CD4-positive, alpha-beta T cell treated with Interleukin-21 for 1 hour (primary cell): ENCODE results near the gene KRTAP4-12.
"Not testable (repeated sequence)": the region's sequence is repeated elsewhere in the genome, so short reads cannot be mapped to it uniquely, and the experiment has no call there.

Source experiments
- DNase-seq: peaks from one replicate; pipeline ENCODE4 v3.0.0-alpha.2; 2020

The KRTAP4-12 gene

GRCh38 chr17:41125064-41125463 is 1.1 kb upstream of the KRTAP4-12 start:
- DNase-seq: no peak

- not testable (repeated sequence) for DNase-seq
Measured at GRCh38 chr17:41123292-41123990, 541 bp downstream of the KRTAP4-12 start.

GRCh38 chr17:41121742-41122141 is 2.2 kb downstream of the KRTAP4-12 start:
- no peak for DNase-seq

- DNase-seq: peak; percentile 29
Measured at GRCh38 chr17:41119696-41120690, 4.0 kb downstream of the KRTAP4-12 start.

GRCh38 chr17:41118721-41119120 is 5.3 kb downstream of the KRTAP4-12 start:
- DNase-seq: no peak

- DNase-seq: not testable (repeated sequence)
Measured at GRCh38 chr17:41117846-41118386, 6.1 kb downstream of the KRTAP4-12 start, which contains the start of gene KRTAP4-11. TSS of gene KRTAP4-11 (minus strand) at chr17:41118373. CDS start at chr17:41118315, 58 bp downstream.

- no peak for DNase-seq
Measured at GRCh38 chr17:41116297-41116696, 7.7 kb downstream of the KRTAP4-12 start.

GRCh38 chr17:41111151-41111885 is 12.7 kb downstream of the KRTAP4-12 start:
- DNase-seq: no peak

GRCh38 chr17:41108728-41109386 is 15.1 kb downstream of the KRTAP4-12 start:
- not testable (repeated sequence) for DNase-seq

GRCh38 chr17:41107941-41108450 is 16.0 kb downstream of the KRTAP4-12 start:
- no peak for DNase-seq

- not testable (repeated sequence) for DNase-seq
Measured at GRCh38 chr17:41105347-41105746, 18.6 kb downstream of the KRTAP4-12 start, which contains the start of gene KRTAP4-9. TSS of gene KRTAP4-9 (plus strand) at chr17:41105389. CDS start at chr17:41105389, 0 bp downstream.

GRCh38 chr17:41104386-41105038 is 19.5 kb downstream of the KRTAP4-12 start:
- DNase-seq: not testable (repeated sequence)

GRCh38 chr17:41103896-41104295 is 20.1 kb downstream of the KRTAP4-12 start:
- DNase-seq: no peak

GRCh38 chr17:41101586-41102259 is 22.3 kb downstream of the KRTAP4-12 start, which contains the start of gene KRTAP4-16:
TSS of gene KRTAP4-16 (minus strand) at chr17:41102209. CDS start at chr17:41102209, 0 bp downstream.
- DNase-seq: no peak

GRCh38 chr17:41099682-41100480 is 24.1 kb downstream of the KRTAP4-12 start:
- DNase-seq: not testable (repeated sequence)

- DNase-seq: no peak
Measured at GRCh38 chr17:41098481-41098880, 25.5 kb downstream of the KRTAP4-12 start.

GRCh38 chr17:41098042-41098441 is 25.9 kb downstream of the KRTAP4-12 start, which contains the start of gene KRTAP4-8:
TSS of gene KRTAP4-8 (minus strand) at chr17:41098142. CDS start at chr17:41098084, 58 bp downstream.
- DNase-seq: no peak

GRCh38 chr17:41096055-41096454 is 27.9 kb downstream of the KRTAP4-12 start:
- no peak for DNase-seq

- not testable (repeated sequence) for DNase-seq
Measured at GRCh38 chr17:41088760-41089352, 35.1 kb downstream of the KRTAP4-12 start.
